Vagina (tissue), 2 donors: Measurements from ENCODE around the gene RXFP1.

ENCODE experiments used
- POLR2A ChIP-seq, 2 donors: fragments of 450-650 bp; IDR thresholded peaks; one replicate each; pipeline ENCODE4 v1.6.1; 2017; ENCODE audit warnings: antibody characterized with exemption in 2 of 2, mild to moderate bottlenecking in 2 of 2, moderate library complexity in 2 of 2
- POLR2AphosphoS5 ChIP-seq, 2 donors: sonication (generic); formaldehyde crosslinking; IDR thresholded peaks; one replicate each; pipeline ENCODE4 v1.9.0; 2017; ENCODE audit warnings: antibody characterized with exemption in 2 of 2, mild to moderate bottlenecking in 2 of 2, low read depth in 1 of 2; ENCODE audit not compliant: insufficient read depth in 1 of 2
- TF ChIP-seq, protein P1 (sequence below), 3 experiments: fragments of 450-650 bp in 2 of 3; fragments of 200-600 bp in 1 of 3; sonication (generic) in 1 of 3; IDR thresholded peaks; one replicate each; pipeline ENCODE4 v1.5.1; 2017 to 2019; ENCODE audit warnings: antibody characterized with exemption in 3 of 3, mild to moderate bottlenecking in 2 of 3, moderate library complexity in 2 of 3

DNA sequence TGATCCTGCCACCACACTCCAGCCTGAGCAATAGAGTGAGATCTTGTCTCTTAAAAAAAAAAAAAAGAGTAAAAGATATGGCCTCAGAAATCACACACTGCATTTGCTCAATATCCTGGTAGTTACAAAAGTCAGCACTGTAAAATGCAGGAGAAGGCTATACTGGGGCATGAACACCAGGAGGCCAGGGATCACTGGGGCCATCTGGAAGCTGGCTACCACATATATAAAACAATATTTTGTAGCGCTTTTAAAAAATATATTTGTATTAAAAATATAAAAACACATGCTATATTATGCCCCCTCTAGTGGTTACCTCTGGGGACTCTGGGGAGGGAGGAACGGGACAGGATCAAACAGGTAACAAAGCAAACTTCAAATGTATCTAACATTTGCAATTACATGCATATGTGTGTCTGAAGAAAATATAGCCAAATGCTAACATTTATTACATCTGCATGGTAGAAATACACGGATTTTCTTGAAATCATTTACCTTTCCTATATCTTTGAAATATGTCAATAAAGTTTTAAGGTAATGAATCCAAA lies 146.0 kb downstream of the RXFP1 start:
- TF ChIP-seq POLR2AphosphoS5 (IDR thresholded peaks at IDR 0.05; ENCODE audit: insufficient read depth in 1 of 2, low read depth in 1 of 2): no peak
- TF ChIP-seq POLR2A (IDR thresholded peaks at IDR 0.05): no peak
- TF ChIP-seq, protein P1, sequence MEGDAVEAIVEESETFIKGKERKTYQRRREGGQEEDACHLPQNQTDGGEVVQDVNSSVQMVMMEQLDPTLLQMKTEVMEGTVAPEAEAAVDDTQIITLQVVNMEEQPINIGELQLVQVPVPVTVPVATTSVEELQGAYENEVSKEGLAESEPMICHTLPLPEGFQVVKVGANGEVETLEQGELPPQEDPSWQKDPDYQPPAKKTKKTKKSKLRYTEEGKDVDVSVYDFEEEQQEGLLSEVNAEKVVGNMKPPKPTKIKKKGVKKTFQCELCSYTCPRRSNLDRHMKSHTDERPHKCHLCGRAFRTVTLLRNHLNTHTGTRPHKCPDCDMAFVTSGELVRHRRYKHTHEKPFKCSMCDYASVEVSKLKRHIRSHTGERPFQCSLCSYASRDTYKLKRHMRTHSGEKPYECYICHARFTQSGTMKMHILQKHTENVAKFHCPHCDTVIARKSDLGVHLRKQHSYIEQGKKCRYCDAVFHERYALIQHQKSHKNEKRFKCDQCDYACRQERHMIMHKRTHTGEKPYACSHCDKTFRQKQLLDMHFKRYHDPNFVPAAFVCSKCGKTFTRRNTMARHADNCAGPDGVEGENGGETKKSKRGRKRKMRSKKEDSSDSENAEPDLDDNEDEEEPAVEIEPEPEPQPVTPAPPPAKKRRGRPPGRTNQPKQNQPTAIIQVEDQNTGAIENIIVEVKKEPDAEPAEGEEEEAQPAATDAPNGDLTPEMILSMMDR (IDR thresholded peaks at IDR 0.05): peak in 1 of 3 experiments; percentile 8
